BLaER1 treated with 17β-estradiol and CSF1 and Interleukin-3, amounts not matched to agents 10 nM and 100 nM (cell line): ENCODE measurements around the gene BRD9.
A peak's percentile ranks its signal among the peaks of the same experiment; 100 is the strongest.
"Not testable (repeated sequence)": the region's sequence is repeated elsewhere in the genome, so short reads cannot be mapped to it uniquely, and the experiment has no call there.

Experiments used
- H3K27ac ChIP-seq, 11 experiments: shearing (Covaris generic); formaldehyde crosslinking; 2 replicates each; pipeline ENCODE4 v1.8.1; 2022
- H3K27me3 ChIP-seq, 11 experiments: shearing (Covaris generic); formaldehyde crosslinking; 2 replicates each; pipeline ENCODE4 v1.8.1; 2022
- H3K36me3 ChIP-seq, 11 experiments: shearing (Covaris generic); formaldehyde crosslinking; 2 replicates each; pipeline ENCODE4 v1.8.1; 2022
- H3K4me1 ChIP-seq, 10 experiments: shearing (Covaris generic); formaldehyde crosslinking; 2 replicates each; pipeline ENCODE4 v1.8.1; 2022
- H3K4me2 ChIP-seq, 11 experiments: shearing (Covaris generic); formaldehyde crosslinking; 2 replicates each; pipeline ENCODE4 v1.8.1; 2022
- H3K4me3 ChIP-seq, 10 experiments: shearing (Covaris generic); formaldehyde crosslinking; 2 replicates each; pipeline ENCODE4 v1.8.1; 2022
- H3K9ac ChIP-seq, 11 experiments: shearing (Covaris generic); formaldehyde crosslinking; 2 replicates each; pipeline ENCODE4 v1.8.1; 2022
- H3K9me3 ChIP-seq, 11 experiments: shearing (Covaris generic); formaldehyde crosslinking; replicated peaks in 1 of 11; 2 replicates each; pipeline ENCODE4 v1.8.1; 2022
- H4K20me1 ChIP-seq, 11 experiments: shearing (Covaris generic); formaldehyde crosslinking; 2 replicates each; pipeline ENCODE4 v1.8.1; 2022
- Cebpa-rat ChIP-seq, 11 experiments: shearing (Covaris generic); IDR thresholded peaks; 2 replicates each; pipeline ENCODE4 v1.8.1; 2022

The BRD9 gene

GRCh38 chr5:916441-917293, 24.1 kb upstream of the BRD9 start:
- Histone ChIP-seq H3K36me3 (peaks cover 7 to 78% (median 71%) of the 10 kb centered on the region in 11 experiments; a peak in 21 of 22 replicates), H3K4me1 (no peaks in the 10 kb centered on the region)

GRCh38 chr5:915946-916345, 23.3 kb upstream of the BRD9 start:
- H3K9ac ChIP-seq: no peak overlapping the region
- H3K4me3 ChIP-seq: no peak overlapping the region
- H3K9me3 ChIP-seq: no peaks in the 10 kb centered on the region
- no peak overlapping the region for H3K27ac ChIP-seq
- no peak overlapping the region for H3K4me2 ChIP-seq
- H4K20me1 ChIP-seq: peaks cover 0 to 37% (median 0%) of the 10 kb centered on the region in 11 experiments; a peak in 7 of 22 replicates
- H3K27me3 ChIP-seq: no peaks in the 10 kb centered on the region
- peaks cover 0 to 2% (median under 1%) of the 10 kb centered on the region in 10 experiments; a peak in 10 of 20 replicates for H3K4me1 ChIP-seq
- peaks cover 7 to 83% (median 73%) of the 10 kb centered on the region in 11 experiments; a peak in 21 of 22 replicates for H3K36me3 ChIP-seq
- TF ChIP-seq Cebpa-rat (IDR thresholded peaks at IDR 0.05): no peak

More at GRCh38 chr5:916441-917293, 24.1 kb upstream of the BRD9 start:
- H3K9me3 ChIP-seq: peaks cover 0 to 2% (median 0%) of the 10 kb centered on the region in 11 experiments; a peak in 1 of 22 replicates
- no peaks in the 10 kb centered on the region for H3K27me3 ChIP-seq
- TF ChIP-seq Cebpa-rat (IDR thresholded peaks at IDR 0.05): no peak
- no peak overlapping the region for H3K4me2 ChIP-seq
- H4K20me1 ChIP-seq: peaks cover 0 to 38% (median 0%) of the 10 kb centered on the region in 11 experiments; a peak in 7 of 22 replicates
- no peak overlapping the region for H3K27ac ChIP-seq
- no peak overlapping the region for H3K9ac ChIP-seq
- no peak overlapping the region for H3K4me3 ChIP-seq

- H3K27ac ChIP-seq, H3K27me3 ChIP-seq, H3K9ac ChIP-seq, H3K4me2 ChIP-seq, H3K4me1 ChIP-seq, H3K9me3 ChIP-seq, H3K4me3 ChIP-seq: not testable (repeated sequence)
- Histone ChIP-seq H4K20me1 (peaks cover 0 to 42% (median 0%) of the 10 kb centered on the region in 11 experiments; a peak in 7 of 22 replicates), H3K36me3 (peaks cover 7 to 89% (median 74%) of the 10 kb centered on the region in 11 experiments; a peak in 21 of 22 replicates)
These were observed 22.7 kb upstream of the BRD9 start for GRCh38 chr5:915346-915745.

- TF ChIP-seq Cebpa-rat (IDR thresholded peaks at IDR 0.05): no peak
- Histone ChIP-seq H3K4me1 (peaks cover 0 to 12% (median 8%) of the 10 kb centered on the region in 10 experiments; a peak in 11 of 20 replicates), H3K27ac (no peak overlapping the region), H3K4me3 (no peak overlapping the region), H3K9me3 (no peaks in the 10 kb centered on the region), H3K4me2 (no peak overlapping the region), H4K20me1 (peaks cover 0 to 49% (median 0%) of the 10 kb centered on the region in 11 experiments; a peak in 8 of 22 replicates), H3K36me3 (peaks cover 7 to 96% (median 81%) of the 10 kb centered on the region in 11 experiments; a peak in 21 of 22 replicates), H3K27me3 (no peaks in the 10 kb centered on the region), H3K9ac (no peak overlapping the region)
These were observed 22.0 kb upstream of the BRD9 start for GRCh38 chr5:914612-915011.

GRCh38 chr5:914174-914573, 21.6 kb upstream of the BRD9 start:
- TF ChIP-seq Cebpa-rat (IDR thresholded peaks at IDR 0.05): no peak

GRCh38 chr5:912280-913091, 19.9 kb upstream of the BRD9 start:
- Histone ChIP-seq H3K27me3 (no peaks in the 10 kb centered on the region), H4K20me1 (peaks cover 0 to 55% (median 0%) of the 10 kb centered on the region in 11 experiments; a peak in 8 of 22 replicates), H3K9ac (no peak overlapping the region), H3K4me2 (no peak overlapping the region), H3K27ac (no peak overlapping the region), H3K9me3 (no peaks in the 10 kb centered on the region), H3K36me3 (peaks cover 16 to 98% (median 86%) of the 10 kb centered on the region in 11 experiments; a peak in 21 of 22 replicates), H3K4me1 (peaks cover 0 to 12% (median 8%) of the 10 kb centered on the region in 10 experiments; a peak in 11 of 20 replicates), H3K4me3 (no peak overlapping the region)
- TF ChIP-seq Cebpa-rat (IDR thresholded peaks at IDR 0.05): no peak

More at GRCh38 chr5:914174-914573, 21.6 kb upstream of the BRD9 start:
- Histone ChIP-seq H3K4me2 (no peak overlapping the region), H3K4me1 (peaks cover 0 to 12% (median 8%) of the 10 kb centered on the region in 10 experiments; a peak in 11 of 20 replicates), H3K9ac (no peak overlapping the region), H3K36me3 (peaks cover 7 to 98% (median 85%) of the 10 kb centered on the region in 11 experiments; a peak in 21 of 22 replicates), H3K9me3 (no peaks in the 10 kb centered on the region), H3K27ac (no peak overlapping the region), H3K27me3 (no peaks in the 10 kb centered on the region), H4K20me1 (peaks cover 0 to 51% (median 0%) of the 10 kb centered on the region in 11 experiments; a peak in 8 of 22 replicates), H3K4me3 (no peak overlapping the region)

- Histone ChIP-seq H3K9me3 (no peaks in the 10 kb centered on the region), H3K4me1 (peaks cover 0 to 12% (median 8%) of the 10 kb centered on the region in 10 experiments; a peak in 11 of 20 replicates), H4K20me1 (peaks cover 0 to 50% (median 0%) of the 10 kb centered on the region in 11 experiments; a peak in 6 of 22 replicates), H3K9ac (no peak overlapping the region), H3K27me3 (no peaks in the 10 kb centered on the region), H3K4me3 (no peak overlapping the region), H3K27ac (no peak overlapping the region), H3K4me2 (no peak overlapping the region), H3K36me3 (peaks cover 21 to 98% (median 86%) of the 10 kb centered on the region in 11 experiments; a peak in 21 of 22 replicates)
- TF ChIP-seq Cebpa-rat (IDR thresholded peaks at IDR 0.05): no peak
These were observed 19.0 kb upstream of the BRD9 start for GRCh38 chr5:911601-912000.

GRCh38 chr5:910769-911160, 18.2 kb upstream of the BRD9 start:
- Histone ChIP-seq H3K4me1 (peaks cover 0 to 14% (median 9%) of the 10 kb centered on the region in 10 experiments; a peak in 14 of 20 replicates), H3K27ac (no peak overlapping the region), H3K9me3 (no peaks in the 10 kb centered on the region), H3K36me3 (peaks cover 17 to 98% (median 85%) of the 10 kb centered on the region in 11 experiments; a peak in 21 of 22 replicates), H3K27me3 (no peaks in the 10 kb centered on the region), H4K20me1 (peaks cover 0 to 42% (median 0%) of the 10 kb centered on the region in 11 experiments; a peak in 5 of 22 replicates), H3K9ac (peak overlapping the region in 4 of 11 experiments; percentile 19 to 35 (median 33); a peak in 4 of 22 replicates), H3K4me2 (peak overlapping the region in 6 of 11 experiments; percentile 5 to 55 (median 28); a peak in 6 of 22 replicates), H3K4me3 (no peak overlapping the region)
- no peak for TF ChIP-seq Cebpa-rat (IDR thresholded peaks at IDR 0.05)
